ENCODE measurements around the gene CCL24. TPM values are rescaled to one million over a fixed set of nuclear protein-coding genes. Genes with fewer than 3 reads are reported as not detected.
A peak's percentile ranks its signal among the peaks of the same experiment; 100 is the strongest.
"Not testable (repeated sequence)": the region's sequence is repeated elsewhere in the genome, so short reads cannot be mapped to it uniquely, and the experiment has no call there.

The CCL24 gene
- total RNA-seq, 2 donors from 2014 or later: not detected

DNA sequence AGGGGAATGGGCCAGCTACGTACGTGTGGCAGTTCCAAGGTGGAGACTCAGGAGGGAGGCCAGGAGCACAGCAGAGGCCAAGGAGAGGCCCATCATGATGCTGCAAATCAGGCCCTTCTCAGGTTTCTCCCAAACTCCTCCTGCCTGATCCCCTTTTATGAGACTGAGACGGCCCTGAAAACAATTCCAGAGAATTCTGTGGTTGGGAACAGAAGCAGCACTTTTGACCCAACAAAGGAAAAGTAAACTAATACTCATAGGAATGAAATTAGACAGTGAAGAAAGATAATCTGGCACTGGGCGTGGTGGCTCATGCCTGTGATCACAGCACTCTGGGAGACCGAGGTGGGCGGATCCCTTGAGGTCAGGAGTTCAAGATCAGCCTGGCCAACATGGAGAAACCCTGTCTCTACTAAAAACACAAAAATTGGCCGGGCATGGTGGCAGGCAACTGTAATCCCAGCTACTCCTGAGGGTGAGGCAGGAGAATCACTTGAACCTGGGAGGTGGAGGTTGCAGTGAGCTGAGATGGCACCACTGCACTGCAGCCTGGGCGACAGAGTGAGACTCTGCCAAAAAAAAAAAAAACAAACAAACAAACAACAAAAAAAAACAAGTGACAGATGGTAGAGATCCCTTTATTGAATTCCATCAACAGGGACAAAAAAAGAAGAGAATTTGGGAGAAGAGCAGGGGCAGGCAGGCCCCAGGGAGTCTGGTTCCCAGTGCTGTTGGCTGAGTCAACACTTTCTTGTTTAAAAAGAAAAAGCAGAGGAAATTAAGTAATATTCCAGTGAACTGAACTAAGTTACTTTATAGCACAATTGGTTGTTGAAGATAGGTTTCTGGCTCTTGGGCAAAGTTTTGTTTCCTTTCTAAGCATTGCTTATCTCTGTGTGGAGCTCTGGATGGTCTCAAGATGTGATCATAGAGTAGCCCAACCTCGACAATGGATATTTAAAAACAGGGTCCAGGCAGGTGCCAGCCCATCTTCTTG is 41.2 kb downstream of the CCL24 start, which contains the start of gene CCL26:
Gene CCL26, minus strand, starts transcription at position 131 of the 997 bp plus-strand sequence. Its CDS starts 35 bp downstream, at position 96.
- H3K27me3 ChIP-seq: no peaks in the 10 kb centered on the region
- H3K9me3 ChIP-seq: no peaks in the 10 kb centered on the region
- no peaks in the 10 kb centered on the region for H3K4me1 ChIP-seq
- no peak for TF ChIP-seq CTCF (IDR thresholded peaks at IDR 0.05)
- H3K27ac ChIP-seq: peak within 1 kb of the TSS; percentile 29 to 69
- H3K36me3 ChIP-seq: no peaks in the 10 kb centered on the region
- DNase-seq (ENCODE audit: low spot score): peak; percentile 83
- no peak within 1 kb of the TSS for H3K4me3 ChIP-seq

DNA sequence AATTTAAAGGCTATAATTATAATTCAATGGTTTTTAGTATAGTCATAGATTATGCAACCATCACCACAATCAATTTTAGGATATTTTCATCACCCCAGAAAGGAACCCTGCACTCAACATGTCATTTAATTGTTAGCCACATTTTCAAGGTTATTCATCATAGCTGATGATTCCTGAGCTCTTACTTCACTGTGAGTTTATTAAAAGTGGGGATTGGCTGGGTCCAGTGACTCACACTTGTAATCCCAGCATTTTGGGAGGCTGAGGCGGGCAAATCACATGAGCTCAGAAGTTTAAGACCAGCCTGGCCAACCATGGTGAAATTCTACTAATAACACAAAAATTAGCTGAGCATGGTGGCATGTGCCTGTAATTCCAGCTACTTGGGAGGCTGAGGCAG is 42.4 kb downstream of the CCL24 start:
- no peaks in the 10 kb centered on the region for H3K36me3 ChIP-seq
- no peak for TF ChIP-seq CTCF (IDR thresholded peaks at IDR 0.05)
- H3K9me3 ChIP-seq: no peaks in the 10 kb centered on the region
- DNase-seq (ENCODE audit: low spot score): no peak
- no peak overlapping the region for H3K27ac ChIP-seq
- H3K27me3 ChIP-seq: no peaks in the 10 kb centered on the region
- H3K4me1 ChIP-seq: no peaks in the 10 kb centered on the region
- no peak overlapping the region for H3K4me3 ChIP-seq

GRCh38 chr7:75762350-75762917 is 51.2 kb downstream of the CCL24 start:
- H3K36me3 ChIP-seq: no peaks in the 10 kb centered on the region
- no peak overlapping the region for H3K4me3 ChIP-seq
- TF ChIP-seq CTCF (IDR thresholded peaks at IDR 0.05): peak; percentile 36 to 84
- no peaks in the 10 kb centered on the region for H3K4me1 ChIP-seq
- no peaks in the 10 kb centered on the region for H3K27me3 ChIP-seq
- no peaks in the 10 kb centered on the region for H3K9me3 ChIP-seq
- DNase-seq (ENCODE audit: low spot score): no peak
- no peak overlapping the region for H3K27ac ChIP-seq

DNA sequence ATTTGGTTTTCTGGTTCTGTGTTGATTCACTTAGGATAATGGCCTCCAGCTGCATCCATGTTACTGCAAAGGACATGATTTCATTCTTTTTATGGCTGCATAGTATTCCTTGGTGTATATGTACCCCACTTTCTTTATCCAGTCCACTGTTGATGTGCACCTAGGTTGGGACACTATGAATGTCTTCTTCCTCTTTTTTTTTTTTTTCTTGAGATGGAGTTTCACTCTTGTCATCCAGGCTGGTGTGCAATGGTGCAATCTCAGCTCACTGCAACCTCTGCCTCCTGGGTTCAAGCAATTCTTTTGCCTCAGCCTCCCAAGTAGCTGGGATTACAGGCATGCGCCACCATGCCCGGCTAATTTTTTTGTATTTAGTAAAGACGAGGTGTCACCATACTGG is 51.8 kb downstream of the CCL24 start:
- H3K36me3 ChIP-seq; H3K27me3 ChIP-seq; H3K27ac ChIP-seq; H3K4me3 ChIP-seq; H3K9me3 ChIP-seq; DNase-seq (ENCODE audit: low spot score); H3K4me1 ChIP-seq: not testable (repeated sequence)

Other genes with a start within 250 kb of the CCL24 start
- gene HIP1, start 74.9 kb downstream of the CCL24 start, total RNA-seq: 10 to 100 TPM; 12.2 to 13.6 TPM
- gene CCL26, start 41.6 kb downstream of the CCL24 start, total RNA-seq: 1 to 10 TPM in 1 of 2 donors, under 1 TPM in 1; 0.93 to 3.3 TPM
- gene RHBDD2, start 65.2 kb upstream of the CCL24 start, total RNA-seq: 10 to 100 TPM; 43.5 to 60.0 TPM
- 10 to 100 TPM; 53.4 to 85.3 TPM for gene POR, start 101.3 kb upstream of the CCL24 start, total RNA-seq
- 10 to 100 TPM; 35.3 to 50.0 TPM for gene TMEM120A, start 180.8 kb upstream of the CCL24 start, total RNA-seq
- gene STYXL1, start 234.2 kb upstream of the CCL24 start, total RNA-seq: 10 to 100 TPM; 17.6 to 40.1 TPM
- 100 to 1,000 TPM; 186 to 272 TPM for gene MDH2, start 234.3 kb upstream of the CCL24 start, total RNA-seq

All from right atrium auricular region (tissue), 2 donors.